Cardiac atrium fibroblast (primary cell): ENCODE results near the gene TRIM6. TPM values are rescaled to one million over a fixed set of nuclear protein-coding genes. Genes with fewer than 3 reads are reported as not detected.

Experiments
- total RNA-seq: library from RNA; depleted of rRNA; stranded (reverse); fragments of >200 nt; gene quantifications from 2 replicates; pipeline ENCODE4 v1.2.3, GENCODE V29; 2015

Gene TRIM6
- 0.32 and 0.72 TPM in 2 replicates for total RNA-seq

GRCh38 chr11:5596607-5597201 is at the start of gene TRIM6:
Gene TRIM6, plus strand, starts transcription at chr11:5596637. Its CDS starts 261 bp downstream, at chr11:5596898.

DNA sequence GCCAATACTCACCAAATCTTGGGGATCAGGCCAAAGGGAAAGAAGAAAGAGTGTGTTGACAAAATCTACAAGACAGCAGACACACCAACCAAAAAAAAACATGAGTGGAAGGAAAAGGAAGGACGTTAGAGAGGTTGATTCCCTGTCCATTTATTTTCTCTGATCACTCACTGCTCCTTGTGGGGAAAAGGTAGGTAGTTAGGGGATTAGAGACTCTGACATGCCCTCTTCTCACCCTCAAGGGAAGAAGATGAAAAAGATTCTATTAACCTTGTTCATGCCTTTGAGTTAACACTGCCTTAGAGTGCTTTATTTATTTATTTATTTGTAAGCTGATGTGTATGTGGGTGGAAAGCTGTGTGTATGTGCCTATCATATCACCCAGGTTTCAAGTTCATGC is 48.0 kb upstream of the TRIM6 start, which contains the start of gene OR52H1:
OR52H1 (minus strand) TSS at position 101 of the 400 bp plus-strand sequence. CDS start 3,035 bp downstream, outside the sequence.

DNA sequence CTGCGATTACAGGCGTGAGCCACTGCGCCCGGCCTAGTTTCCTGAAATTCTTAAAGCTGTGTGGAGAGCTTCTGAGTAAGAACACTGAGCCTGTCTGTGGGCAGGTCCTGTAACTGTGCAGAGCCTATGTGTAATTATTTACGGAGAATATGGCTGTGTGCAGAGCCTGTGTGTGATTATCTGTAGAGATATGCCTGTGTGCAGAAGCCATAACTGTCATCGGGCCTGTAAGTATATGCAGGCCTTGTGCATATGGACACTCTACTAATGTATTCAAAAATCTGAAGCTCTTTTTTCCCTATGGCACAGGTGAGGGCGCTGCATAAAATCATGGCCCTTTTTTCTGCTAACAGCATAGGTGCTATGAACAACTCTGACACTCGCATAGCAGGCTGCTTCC is 15.9 kb upstream of the TRIM6 start, which contains the start of gene OR52B6:
OR52B6 (plus strand) TSS at position 301 of the 400 bp plus-strand sequence; CDS start at position 301, 0 bp downstream.

DNA sequence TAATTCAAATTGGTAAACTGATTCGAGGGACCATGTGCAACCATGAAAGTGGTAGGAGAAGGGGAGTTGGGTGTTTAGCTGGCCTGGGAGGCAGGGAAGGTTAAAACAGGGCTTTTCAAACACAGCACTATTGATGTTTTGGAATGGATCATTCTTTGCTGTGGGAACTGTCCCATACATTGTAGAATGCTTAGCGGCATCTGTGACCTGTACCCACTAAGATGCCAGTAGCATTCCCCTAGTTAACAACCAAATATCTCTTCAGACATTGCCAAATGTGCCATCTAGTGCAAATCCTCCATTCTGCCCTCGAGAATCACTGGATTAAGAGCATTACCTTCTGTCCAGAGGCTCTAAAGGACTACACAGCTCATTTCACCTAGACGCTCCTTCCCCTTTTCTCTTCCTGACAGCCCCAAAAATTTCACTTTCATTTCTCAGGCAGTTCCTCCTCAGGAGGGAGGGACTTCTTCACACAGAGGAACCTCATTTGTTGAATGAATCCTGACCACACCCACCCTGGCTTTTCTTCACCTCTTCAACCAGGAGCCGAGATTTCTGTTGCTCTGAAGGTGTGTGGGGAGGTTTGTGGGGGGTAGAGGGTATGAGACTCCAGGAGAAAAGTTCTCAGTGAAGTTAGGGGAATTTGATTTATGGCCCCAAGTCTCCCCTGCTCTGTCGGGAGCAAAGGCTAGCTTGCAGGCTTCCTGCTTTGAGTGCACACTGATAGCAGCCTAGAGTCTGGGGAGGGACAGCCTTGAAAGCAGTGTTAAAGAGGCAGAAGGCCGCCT is 28.2 kb downstream of the TRIM6 start, which contains the start of gene TRIM34:
TRIM34 (plus strand) TSS at position 513 of the 791 bp plus-strand sequence. CDS start 7,331 bp downstream, outside the sequence.

Other genes starting within 250 kb of the TRIM6 start
- gene OR51B6, start 245.1 kb upstream of the TRIM6 start, total RNA-seq = not detected in 2 replicates
- not detected in 2 replicates for gene OR51M1, start 212.8 kb upstream of the TRIM6 start, total RNA-seq
- not detected in 2 replicates for gene OR51Q1, start 174.5 kb upstream of the TRIM6 start, total RNA-seq
- gene OR51I1, start 155.1 kb upstream of the TRIM6 start, total RNA-seq = not detected in 2 replicates
- gene OR51I2, start 147.3 kb upstream of the TRIM6 start, total RNA-seq = not detected in 2 replicates
- gene OR52D1, start 108.0 kb upstream of the TRIM6 start, total RNA-seq = not detected in 2 replicates
- not detected in 2 replicates for gene UBQLN3, start 86.7 kb upstream of the TRIM6 start, total RNA-seq
- 0.36 TPM in 1 of 2 replicates, not detected in the other for gene UBQLNL, start 79.9 kb upstream of the TRIM6 start, total RNA-seq
- not detected in 2 replicates for gene OR52H1, start 48.1 kb upstream of the TRIM6 start, total RNA-seq
- gene OR52B6, start 15.8 kb upstream of the TRIM6 start, total RNA-seq = not detected in 2 replicates
- gene TRIM34, start 28.4 kb downstream of the TRIM6 start, total RNA-seq = 6.0 and 7.8 TPM in 2 replicates
- gene TRIM5, start 88.4 kb downstream of the TRIM6 start, total RNA-seq = 12.0 and 16.2 TPM in 2 replicates
- gene TRIM22, start 93.2 kb downstream of the TRIM6 start, total RNA-seq = 21.7 and 56.9 TPM in 2 replicates
- not detected in 2 replicates for gene OR56B1, start 139.8 kb downstream of the TRIM6 start, total RNA-seq
- gene OR52N4, start 157.6 kb downstream of the TRIM6 start, total RNA-seq = not detected in 2 replicates
- gene OR52N5, start 186.7 kb downstream of the TRIM6 start, total RNA-seq = not detected in 2 replicates
- gene OR52N1, start 194.6 kb downstream of the TRIM6 start, total RNA-seq = not detected in 2 replicates
- gene OR52N2, start 212.3 kb downstream of the TRIM6 start, total RNA-seq = not detected in 2 replicates
- not detected in 2 replicates for gene OR52E6, start 245.3 kb downstream of the TRIM6 start, total RNA-seq